HG02798 (cell line): Measurements from ENCODE around the gene SELENOM.
"Not testable (repeated sequence)": the region's sequence is repeated elsewhere in the genome, so short reads cannot be mapped to it uniquely, and the experiment has no call there.

ENCODE experiments used
- ATAC-seq: cut with Tn5 transposase; IDR thresholded peaks from one replicate; pipeline ENCODE4 v1.9.1; 2021; ENCODE audit warnings: mild to moderate bottlenecking; ENCODE audit not compliant: unreplicated experiment, poor library complexity

Gene SELENOM

DNA sequence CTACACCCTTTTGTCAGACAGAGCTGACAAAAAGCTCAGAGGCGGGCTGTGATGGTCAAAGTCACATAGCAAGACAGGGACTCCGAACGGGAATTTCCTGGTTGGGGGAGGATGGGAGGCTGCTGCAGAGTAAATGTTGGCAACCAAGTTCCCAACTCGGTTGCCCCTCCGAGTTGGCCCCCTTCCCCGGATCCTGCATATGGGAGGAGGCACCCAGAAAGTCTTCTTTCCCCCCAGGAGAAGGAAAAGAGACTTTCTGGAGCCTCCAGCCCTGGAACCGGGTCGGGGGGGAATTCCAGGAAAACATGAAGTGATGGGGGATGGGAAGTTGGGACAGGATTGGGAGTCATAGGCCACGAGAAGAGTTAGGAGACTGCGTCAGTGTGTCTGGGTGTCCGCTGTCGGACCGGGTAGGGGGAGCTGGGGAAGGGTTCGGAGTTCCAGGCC lies 614 bp downstream of the SELENOM start:
- no peak for ATAC-seq

DNA sequence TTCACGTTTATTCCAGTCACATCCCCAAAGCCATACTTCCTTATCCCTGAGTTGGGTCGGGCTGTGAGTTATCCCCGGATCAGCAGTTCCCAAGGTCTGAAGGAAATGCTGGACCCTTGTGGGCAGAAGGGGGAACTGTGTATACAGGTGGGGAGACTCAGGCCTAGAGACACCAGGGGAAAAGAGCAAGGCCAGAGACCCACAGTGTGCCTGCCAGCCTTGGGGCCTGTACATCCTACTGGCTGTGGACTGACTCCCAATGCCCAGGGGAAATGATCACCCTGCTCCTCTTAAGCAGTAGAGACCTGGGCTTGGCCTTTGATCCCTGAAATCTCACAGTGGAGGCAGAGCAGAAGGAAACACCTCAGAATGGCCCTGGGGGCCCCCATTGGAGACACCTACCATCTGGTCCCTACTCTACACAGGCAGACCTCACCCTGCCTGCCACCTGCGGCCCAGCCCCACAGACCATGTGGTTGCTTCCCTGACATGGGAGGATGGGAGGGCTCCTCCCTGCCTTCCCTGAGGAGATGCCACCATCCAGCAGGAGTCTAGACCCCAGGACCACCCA lies 1.3 kb downstream of the SELENOM start:
- no peak for ATAC-seq

DNA sequence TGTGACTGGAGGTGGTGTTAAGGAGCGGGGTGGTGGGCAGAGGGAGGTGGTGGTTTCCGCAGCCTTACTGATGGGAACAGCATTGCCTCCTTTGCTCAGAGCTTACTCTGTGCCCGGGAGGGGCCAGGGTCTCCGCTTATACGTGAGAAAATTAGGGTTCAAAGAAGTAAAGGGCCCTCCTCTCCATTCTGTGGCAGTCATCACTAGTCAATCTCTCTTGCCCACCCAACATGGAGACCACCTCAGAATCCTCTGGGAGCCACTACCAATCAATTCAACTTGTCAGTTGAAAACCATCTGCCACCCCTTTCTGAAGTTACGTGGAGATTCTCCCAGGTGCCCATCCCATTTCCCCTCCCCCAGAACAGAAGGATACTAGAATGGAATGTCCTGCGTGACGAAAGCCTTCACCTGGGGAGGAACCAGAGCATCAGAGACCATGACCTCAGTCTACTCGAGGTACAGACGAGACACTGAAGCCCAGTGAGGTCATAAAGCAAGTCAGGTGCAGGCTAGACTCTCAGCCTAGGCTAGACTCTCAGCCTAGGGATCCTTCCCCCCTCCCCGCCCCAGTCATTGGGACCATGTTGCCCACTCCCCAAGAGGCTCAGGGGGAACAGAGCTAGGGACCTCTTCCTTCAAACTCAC lies 2.0 kb downstream of the SELENOM start:
- ATAC-seq, result no peak

DNA sequence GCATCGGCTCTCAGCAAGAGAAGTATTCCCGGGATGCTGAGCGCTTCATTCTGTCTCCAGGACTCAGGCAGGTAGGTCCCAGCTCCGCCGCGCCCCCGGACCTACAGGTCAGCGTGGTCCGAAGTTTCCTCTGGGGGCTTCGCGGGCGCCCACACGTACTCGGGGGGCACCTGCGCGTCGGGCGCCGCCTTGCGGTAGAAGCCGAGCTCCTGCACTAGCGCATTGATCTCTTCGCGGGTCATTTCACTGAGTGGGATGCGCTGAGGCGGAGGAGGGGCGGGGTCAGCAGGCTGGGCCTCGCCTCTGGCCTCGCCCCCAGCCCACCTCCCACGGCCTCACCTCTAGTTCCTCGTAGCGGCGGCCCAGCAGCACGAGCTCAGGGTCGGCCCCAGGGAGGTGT lies 2.5 kb downstream of the SELENOM start:
- no peak for ATAC-seq

DNA sequence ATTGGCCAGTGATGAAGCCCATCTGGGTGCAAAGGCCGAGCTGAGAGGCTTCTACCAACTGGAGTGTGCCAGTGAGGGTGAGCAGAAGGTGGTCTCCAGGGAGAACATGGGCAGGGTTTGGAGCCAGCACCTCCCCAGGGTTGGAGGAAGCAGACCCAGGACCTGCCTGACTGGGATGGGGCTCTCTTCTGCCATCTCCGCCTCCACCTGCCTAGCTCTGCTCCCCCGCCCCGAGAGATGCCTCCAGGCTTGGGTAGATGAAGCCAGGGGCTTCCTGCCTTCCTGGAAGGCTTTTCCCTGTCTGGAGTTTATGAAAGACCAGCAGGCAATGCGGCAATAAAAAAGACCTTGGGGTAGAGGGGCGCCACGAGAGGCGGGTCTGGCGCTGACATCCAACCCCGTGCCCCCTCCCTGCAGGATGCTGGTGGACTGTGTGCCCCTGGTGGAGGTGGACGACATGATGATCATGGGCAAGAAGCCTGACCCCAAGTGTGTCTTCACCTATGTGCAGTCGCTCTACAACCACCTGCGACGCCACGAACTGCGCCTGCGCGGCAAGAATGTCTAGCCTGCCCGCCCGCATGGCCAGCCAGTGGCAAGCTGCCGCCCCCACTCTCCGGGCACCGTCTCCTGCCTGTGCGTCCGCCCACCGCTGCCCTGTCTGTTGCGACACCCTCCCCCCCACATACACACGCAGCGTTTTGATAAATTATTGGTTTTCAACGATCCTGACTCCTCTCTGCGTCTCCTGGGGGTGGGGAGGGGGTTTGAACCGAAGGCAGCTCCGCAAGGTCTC lies 3.3 kb downstream of the SELENOM start:
- ATAC-seq, result no peak

DNA sequence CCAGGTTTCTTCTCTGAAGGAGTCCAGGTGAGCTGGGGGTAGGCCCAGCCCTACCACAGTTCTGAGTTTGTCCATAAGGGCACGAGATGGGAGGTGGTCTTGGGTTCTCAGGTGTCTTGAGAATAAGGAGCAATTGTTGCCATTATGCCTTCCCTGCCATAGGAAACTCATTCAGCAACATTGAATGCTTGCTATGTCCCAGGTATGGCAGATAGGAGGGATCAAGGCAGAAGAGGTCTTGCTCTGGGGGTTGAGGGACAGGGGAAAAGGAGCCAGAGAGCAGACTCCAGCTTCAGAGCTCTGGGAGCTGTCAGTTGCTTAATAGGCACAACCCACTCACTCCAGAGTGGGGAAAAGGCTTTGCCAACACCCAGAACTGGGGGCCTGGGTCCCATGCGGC lies 4.3 kb downstream of the SELENOM start:
- no peak for ATAC-seq

DNA sequence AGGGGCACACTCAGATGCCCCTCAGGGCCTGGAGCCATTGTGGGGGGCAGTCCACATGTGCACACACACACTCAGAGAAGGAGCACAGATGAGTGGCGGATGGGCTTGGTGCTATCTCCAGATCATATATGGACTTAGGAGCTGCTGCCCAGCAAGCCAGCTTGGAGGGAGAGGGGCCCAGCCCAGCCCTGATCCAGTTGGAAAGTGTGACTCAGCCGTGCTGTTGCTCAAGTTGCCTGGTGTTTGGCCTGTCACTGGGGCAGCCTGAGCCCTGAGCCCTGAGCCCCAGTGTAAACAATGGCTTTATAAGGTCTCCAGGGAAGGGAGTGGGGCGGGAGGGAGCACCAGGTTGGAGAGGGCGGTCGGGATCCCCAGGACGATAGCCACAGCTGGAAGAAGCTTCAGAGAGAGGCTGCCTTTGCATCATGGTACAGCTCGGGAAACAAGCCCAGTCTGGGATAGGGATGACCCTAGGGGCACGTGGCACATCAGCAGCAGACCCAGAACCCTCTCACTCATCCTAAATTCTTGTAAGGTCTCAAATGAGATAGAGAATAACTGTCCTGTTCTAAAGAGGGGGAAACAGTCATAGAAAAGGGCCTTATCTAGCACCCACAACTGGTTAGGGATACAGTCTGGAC lies 4.8 kb downstream of the SELENOM start:
- no peak for ATAC-seq

DNA sequence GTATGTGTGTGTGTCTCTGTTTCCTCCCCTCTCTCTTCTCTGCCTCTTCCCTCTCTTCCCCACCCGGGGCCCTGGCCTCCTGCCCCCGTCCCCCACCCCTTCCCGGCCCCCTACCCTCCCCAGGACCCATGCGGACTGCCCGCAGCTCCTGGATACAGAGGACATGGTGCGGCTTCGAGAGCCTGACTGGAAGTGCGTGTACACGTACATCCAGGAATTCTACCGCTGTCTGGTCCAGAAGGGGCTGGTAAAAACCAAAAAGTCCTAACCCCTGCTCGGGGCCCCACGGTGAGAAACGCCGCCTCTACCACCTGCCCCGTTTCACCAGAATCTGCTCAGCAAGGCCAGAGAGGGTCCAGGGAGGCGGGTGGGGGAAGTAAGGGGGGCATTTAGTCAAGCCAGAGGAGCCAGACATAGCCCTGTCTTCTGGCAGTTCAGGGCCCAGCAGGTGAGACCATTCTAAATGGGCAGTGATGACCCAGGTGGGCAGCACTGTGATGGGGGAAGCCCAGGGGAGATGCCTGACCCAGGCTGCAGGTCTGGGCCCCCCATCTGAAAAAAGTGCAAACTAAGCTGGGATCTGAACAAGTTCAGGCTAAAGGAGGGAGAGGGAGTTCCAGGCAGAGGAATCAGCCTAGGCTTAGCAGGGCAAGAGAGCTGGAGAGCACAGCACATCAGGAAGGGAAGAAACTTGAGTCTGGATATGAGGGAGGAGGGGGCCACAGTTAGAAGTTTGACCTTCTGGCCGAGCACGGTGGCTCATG lies 6.4 kb downstream of the SELENOM start:
- no peak for ATAC-seq

DNA sequence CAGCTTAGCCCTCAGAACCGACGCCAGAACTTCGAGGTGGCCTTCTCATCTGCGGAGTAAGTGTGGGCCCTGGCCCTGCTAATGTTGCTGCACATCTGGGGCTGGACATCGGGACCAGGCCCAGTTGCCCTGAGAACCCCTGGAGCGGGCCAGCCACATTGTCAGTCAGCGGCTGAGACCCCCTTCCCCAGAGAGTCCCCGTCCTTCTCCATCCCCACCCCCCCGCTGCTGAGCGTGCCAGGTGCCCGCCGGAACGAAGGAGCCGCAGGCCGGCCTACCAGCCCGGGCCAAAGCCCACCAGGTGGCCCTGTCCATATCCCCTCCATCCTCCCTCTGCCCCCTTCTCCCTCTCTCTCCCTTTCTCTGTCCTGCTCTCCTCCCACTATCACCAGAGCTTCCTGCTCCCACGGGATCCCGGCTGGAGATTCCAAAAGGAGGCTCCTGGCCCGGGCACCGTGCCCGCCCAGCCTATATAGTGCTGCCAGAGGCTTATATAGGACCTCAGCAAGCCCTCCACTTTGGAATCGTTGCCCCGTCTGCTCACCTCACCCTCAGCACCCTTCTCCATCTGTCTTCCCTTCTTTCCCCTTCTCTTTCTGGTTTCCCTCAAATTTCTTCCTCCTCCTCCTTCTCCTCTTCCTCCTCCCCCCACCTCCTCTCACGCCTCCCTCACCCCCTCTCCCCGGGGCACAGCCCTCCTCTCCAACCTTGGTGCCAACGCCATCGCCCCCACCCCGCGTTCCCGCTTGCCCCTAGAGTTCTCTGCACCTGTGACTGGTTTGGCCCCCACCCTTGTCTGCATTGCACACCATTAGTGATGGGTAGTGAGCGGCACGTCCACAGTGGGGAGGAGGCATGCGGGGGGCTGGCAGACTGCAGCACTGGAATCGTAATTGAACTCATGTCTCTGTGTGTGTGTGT lies 7.3 kb downstream of the SELENOM start:
- ATAC-seq, result no peak

DNA sequence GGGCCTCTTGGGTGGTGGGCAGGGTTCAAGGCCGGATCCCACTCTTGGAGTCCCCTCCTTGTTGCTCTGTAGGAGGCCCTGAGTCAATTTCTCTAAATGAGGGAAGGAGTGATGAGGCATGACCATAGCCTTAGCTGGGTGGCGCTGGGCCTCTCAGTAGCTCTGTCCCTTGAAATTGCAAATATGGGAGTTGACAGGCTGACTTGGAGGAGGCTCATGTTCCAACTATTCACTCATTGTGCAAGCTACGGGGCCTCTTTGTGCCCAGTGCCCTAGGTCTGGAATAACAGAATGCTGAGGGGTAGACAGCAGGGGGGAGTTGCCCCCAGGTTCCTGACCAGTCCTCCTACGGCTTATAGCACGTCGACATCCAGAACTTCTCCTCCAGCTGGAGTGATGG lies 8.0 kb downstream of the SELENOM start:
- ATAC-seq, result no peak

DNA sequence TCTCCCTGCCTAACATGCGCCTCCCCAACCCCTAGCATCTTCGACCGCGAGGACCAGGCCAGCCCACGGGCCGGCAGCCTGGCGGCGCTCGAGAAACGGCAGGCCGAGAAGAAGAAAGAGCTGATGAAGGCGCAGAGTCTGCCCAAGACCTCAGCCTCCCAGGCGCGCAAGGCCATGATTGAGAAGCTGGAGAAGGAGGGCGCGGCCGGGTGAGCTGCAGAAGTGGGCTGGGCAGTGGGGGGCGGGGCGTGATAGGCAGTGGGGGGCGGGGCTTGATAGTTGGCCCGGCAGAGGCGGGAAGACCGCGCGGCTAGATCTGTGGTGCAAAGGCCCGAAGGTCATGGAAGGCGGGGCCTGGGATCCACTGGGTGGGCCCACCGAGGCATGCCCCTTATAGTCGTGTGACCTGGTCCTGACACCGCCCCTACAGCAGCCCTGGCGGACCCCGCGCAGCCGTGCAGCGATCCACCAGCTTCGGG lies 8.7 kb downstream of the SELENOM start:
- ATAC-seq, result no peak

DNA sequence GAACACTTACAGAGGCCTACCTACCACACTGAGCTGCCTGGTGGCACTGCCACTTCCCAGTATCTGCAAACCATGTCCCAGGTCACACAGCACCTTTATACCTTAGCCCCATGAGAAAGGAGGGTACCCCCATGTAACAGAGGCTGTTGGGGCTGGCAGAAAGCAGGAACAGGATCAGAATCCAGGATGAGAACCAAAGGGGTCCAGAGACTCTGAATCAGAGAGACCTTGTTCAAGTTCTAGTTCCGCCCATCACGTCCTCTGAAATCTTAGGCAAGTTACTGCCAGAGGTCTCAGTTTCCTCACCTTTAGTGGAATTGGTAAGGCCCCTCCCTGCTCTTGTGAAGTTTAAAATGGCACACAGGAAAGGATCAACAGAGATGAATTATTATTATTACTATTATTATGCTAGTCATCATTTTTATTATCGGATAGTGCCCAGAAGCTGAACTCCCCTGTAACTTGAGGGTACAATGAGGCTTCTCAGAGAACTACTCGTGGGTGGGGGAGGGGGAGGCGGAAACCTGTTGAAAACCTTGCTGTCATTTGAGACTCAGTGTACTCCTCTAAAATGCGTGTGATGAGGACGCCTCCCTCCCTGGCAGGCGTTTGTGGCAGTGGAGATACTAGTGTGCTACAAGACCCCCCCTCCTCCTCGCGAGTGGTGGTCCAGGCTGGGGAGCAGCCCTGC lies 9.3 kb downstream of the SELENOM start:
- no peak for ATAC-seq

DNA sequence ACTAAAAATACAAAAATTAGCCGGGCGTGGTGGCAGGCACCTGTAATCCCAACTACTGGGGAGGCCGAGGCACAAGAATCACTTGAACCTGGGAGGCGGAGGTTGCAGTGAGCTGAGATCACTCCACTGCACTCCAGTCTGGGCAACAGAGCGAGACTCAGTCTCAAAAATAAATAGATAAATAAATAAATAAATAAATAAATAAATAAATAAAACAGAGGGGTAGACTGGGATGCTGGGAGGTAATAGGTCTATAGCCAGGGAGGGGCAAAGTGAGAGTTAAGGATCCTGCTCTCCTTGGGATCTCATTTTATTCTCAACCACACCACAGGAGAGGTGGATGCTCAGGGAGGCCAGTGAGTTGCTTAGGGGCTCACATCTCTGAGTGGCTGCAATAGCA lies 9.8 kb downstream of the SELENOM start:
- not testable (repeated sequence) for ATAC-seq

DNA sequence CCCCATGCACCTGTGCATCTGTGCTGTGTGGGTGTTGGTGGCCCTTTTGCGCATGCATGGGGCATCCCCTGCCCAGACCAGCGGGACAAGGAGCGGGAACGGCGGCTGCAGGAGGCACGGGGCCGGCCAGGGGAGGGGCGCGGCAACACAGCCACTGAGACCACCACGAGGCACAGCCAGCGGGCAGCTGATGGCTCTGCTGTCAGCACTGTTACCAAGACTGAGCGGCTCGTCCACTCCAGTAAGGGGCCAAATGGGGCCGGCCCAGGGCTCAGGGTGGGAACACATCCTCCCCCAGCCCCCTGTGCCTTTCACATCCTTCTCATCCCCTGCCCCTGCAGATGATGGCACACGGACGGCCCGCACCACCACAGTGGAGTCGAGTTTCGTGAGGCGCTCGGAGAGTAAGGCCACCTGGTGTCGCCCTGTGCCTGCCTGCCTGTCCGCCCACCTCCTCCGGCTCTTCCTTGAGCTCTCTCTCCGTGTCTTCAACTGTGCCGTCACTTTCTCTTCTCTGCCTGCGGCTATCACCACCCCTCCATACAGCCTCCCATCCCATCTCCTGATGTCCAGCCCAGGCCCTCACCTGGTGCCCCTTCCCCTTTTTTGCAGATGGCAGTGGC lies 10.6 kb downstream of the SELENOM start:
- ATAC-seq, result no peak

DNA sequence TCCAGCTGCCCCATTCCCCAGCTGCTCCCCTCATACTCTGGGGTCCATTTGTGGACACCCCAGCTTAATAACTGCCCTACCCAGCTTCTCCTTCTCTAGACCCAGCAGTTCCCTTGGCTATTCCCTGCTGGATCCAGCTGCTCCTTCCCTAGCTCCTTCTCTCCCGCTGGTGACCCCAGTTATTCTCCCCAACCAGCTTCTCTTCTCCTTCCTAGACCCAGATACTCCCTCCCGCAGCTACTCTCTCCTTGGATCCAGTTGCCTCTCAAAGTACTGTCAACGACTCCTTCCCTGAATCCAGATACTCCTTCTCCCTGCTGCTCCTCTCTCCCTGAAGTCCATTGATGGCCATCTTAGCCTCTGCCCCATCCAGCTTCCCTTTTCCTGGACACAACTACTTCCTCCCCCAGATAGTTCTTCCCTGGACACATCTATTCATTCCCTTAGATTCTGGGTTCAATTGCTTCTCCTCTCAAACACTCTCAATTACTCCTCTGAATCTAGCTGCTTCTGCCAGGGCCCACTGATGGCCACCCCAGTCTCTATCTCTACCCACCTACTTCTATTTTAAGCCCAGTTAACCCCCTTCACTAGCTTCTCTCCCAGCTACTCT lies 11.6 kb downstream of the SELENOM start:
- no peak for ATAC-seq

DNA sequence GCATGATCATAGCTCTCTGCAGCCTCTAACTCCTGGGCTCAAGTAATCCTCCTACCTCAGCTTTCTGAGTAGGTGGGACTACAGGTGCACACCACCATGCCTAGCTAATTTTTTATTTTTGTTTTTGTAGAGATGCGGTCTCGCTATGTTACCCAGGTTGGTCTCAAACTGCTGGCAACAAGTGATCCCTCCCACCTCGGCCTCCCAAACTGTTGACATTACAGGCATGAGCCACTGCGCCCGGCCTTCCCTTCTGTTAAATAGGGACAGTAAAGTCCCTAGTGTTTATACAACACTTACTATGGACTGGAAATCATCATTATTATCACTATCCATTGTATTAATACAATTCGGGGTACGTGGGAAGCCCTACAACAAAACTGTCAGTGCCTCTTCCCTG lies 12.6 kb downstream of the SELENOM start:
- no peak for ATAC-seq

DNA sequence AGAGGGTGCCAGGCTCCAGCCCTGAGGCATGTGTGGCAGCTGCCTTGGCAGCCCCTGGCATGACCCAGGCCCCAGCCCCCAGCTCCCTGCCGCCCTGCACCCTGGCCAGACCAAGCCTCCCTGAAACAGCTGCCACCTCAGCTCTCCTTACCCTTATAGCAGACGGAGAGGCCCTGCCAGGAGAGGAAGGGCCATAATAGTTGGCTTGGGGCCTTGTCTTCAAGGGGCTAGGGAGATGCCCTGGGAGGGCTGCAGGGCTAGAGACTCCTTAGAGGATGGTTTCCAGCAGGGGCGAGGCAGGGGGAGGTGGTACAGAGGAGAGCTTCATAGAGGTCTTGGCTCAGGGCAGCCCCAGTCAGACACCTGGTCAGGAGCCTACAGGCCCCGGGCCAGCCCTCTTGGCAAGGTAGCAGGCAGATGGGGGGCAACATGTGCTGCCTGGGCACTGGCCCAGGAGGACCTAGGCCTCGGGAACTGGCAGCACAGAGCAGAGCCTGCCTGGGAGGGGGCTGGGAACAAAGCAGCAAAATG lies 13.3 kb downstream of the SELENOM start:
- ATAC-seq, result no peak
